Kidney (tissue), 14 donors: ENCODE results near the gene CXCL10. TPM values are rescaled to one million over a fixed set of nuclear protein-coding genes. Genes with fewer than 3 reads are reported as not detected.

Experiments
- DNase-seq, 5 donors: peaks; one replicate each; pipeline ENCODE4 v3.0.0-alpha.2; 2013 to 2020
- FAIRE-seq: peaks from 2 replicates; lab custom pipeline; 2012; peaks lifted over from hg19 to GRCh38; lab: Jason Lieb, UNC
- H3K27ac ChIP-seq, 2 donors: one replicate each; pipeline ENCODE4 v1.7.0; 2013; ENCODE audit warnings: low read depth in 2 of 2, low read length in 2 of 2, inconsistent platforms in 1 of 2
- H3K27me3 ChIP-seq: one replicate; pipeline ENCODE4 v1.7.1; 2013; ENCODE audit warnings: low read length, inconsistent platforms; ENCODE audit not compliant: control insufficient read depth, insufficient read depth
- H3K36me3 ChIP-seq, 3 donors: one replicate each; pipeline versions ENCODE4 v1.7.0 to v1.7.1; 2013; ENCODE audit warnings: low read length in 3 of 3, control low read depth in 1 of 3, inconsistent platforms in 1 of 3; ENCODE audit not compliant: insufficient read depth in 3 of 3, control insufficient read depth in 2 of 3
- H3K4me1 ChIP-seq, 3 donors: one replicate each; pipeline versions ENCODE4 v1.7.0 to v1.7.1; 2013; ENCODE audit warnings: low read length in 3 of 3, inconsistent platforms in 1 of 3, low read depth in 1 of 3; ENCODE audit not compliant: control insufficient read depth in 2 of 3, insufficient read depth in 2 of 3
- H3K4me3 ChIP-seq, 3 donors: one replicate each; pipeline versions ENCODE4 v1.7.0 to v1.8.1; 2013; ENCODE audit warnings: low read length in 3 of 3, control low read depth in 1 of 3, inconsistent platforms in 1 of 3
- H3K9ac ChIP-seq, 3 donors: one replicate each; pipeline versions ENCODE4 v1.7.0 to v1.7.1; 2013; ENCODE audit warnings: low read length in 3 of 3, control low read depth in 1 of 3, inconsistent platforms in 1 of 3
- H3K9me3 ChIP-seq, 3 donors: one replicate each; pipeline versions ENCODE4 v1.7.0 to v1.7.1; 2013; ENCODE audit warnings: low read length in 3 of 3, control low read depth in 1 of 3, inconsistent platforms in 1 of 3; ENCODE audit not compliant: control insufficient read depth in 2 of 3, insufficient read depth in 1 of 3
- CTCF ChIP-seq: IDR thresholded peaks from 3 replicates; pipeline ENCODE4 v1.5.1; 2012; ENCODE audit warnings: mild to moderate bottlenecking, moderate library complexity, borderline replicate concordance; ENCODE audit not compliant: insufficient read depth; ENCODE audit errors: extremely low read depth
- intact Hi-C: fragments of 100-400 bp; cut with DNase I; formaldehyde crosslinking; loops from one replicate; pipeline ENCODE4 v1.11.1; 2022
- polyA plus RNA-seq: library from polyadenylated mRNA; stranded (reverse); fragments of 350-450 nt; fragmentation: Illumina TruSeq; extraction: RNeasy Lipid Tissue Mini Kit (QIAGEN cat#74804); gene quantifications from one replicate; pipeline ENCODE4 v1.2.3, GENCODE V29; 2014; ENCODE audit warnings: low read depth, low replicate concordance; ENCODE audit not compliant: insufficient read depth
- total RNA-seq: library from RNA; stranded (reverse); fragmentation: NEBNext Ultra II Directional; extraction: Animal tissue kit (Norgen Biotek cat#: 25700); gene quantifications from one replicate; pipeline ENCODE4 v1.2.1, GENCODE V29; 2021
- donor health status: control.
- donor health status: control.
- donor health status: control.
- donor health status: control.
- donor health status: control.
- donor health status: DM: yes; HTN: yes; CAD: no.
- donor health status: Normal renal cell carcinoma (clear cell type).

CXCL10 gene
- total and polyA plus RNA-seq, 2 donors from 2014 or later = 1.3 to 1.4 TPM

GRCh38 chr4:75995727-75996126 is 27.6 kb downstream of the CXCL10 start:
- H3K9me3 ChIP-seq = no peaks in the 10 kb centered on the region
- peak; percentile 71 for TF ChIP-seq CTCF
- no peaks in the 10 kb centered on the region for H3K27me3 ChIP-seq
- FAIRE-seq (peak; percentile 46), DNase-seq (peak in 2 of 5 donors; percentile 67 to 73)
- no peak overlapping the region for H3K9ac ChIP-seq
- intact Hi-C loops = loop anchor here (5.0 kb wide), 1 partner anchor 72 kb away; no protein-coding TSS in a partner anchor
- H3K27ac ChIP-seq = no peak overlapping the region
- peaks cover 0 to 6% (median 3%) of the 10 kb centered on the region in 3 donors for H3K4me1 ChIP-seq
- H3K36me3 ChIP-seq = no peaks in the 10 kb centered on the region
- no peak overlapping the region for H3K4me3 ChIP-seq

GRCh38 chr4:75992462-75992861 is 30.8 kb downstream of the CXCL10 start:
- Histone ChIP-seq H3K4me1 (peaks cover 0 to 6% (median 0%) of the 10 kb centered on the region in 3 donors), H3K4me3 (no peak overlapping the region), H3K27ac (no peak overlapping the region), H3K9ac (no peak overlapping the region), H3K9me3 (no peaks in the 10 kb centered on the region), H3K27me3 (no peaks in the 10 kb centered on the region), H3K36me3 (no peaks in the 10 kb centered on the region)
- intact Hi-C loops = no loop called here
- DNase-seq = no peak
- FAIRE-seq = no peak
- TF ChIP-seq CTCF = no peak

GRCh38 chr4:75989846-75990528 is 33.3 kb downstream of the CXCL10 start:
- DNase-seq (peak in 2 of 5 donors; percentile 14 to 25), FAIRE-seq (no peak)
- no peak for TF ChIP-seq CTCF
- no peaks in the 10 kb centered on the region for H3K36me3 ChIP-seq
- no peaks in the 10 kb centered on the region for H3K27me3 ChIP-seq
- peaks cover 0 to 6% (median 0%) of the 10 kb centered on the region in 3 donors for H3K4me1 ChIP-seq
- no peaks in the 10 kb centered on the region for H3K9me3 ChIP-seq
- H3K27ac ChIP-seq = no peak overlapping the region
- peak overlapping the region; percentile 89 to 94 (median 89) for H3K4me3 ChIP-seq
- intact Hi-C loops = no loop called here
- H3K9ac ChIP-seq = peak overlapping the region; percentile 82 to 85 (median 83)

- no peaks in the 10 kb centered on the region for H3K9me3 ChIP-seq
- TF ChIP-seq CTCF = no peak
- DNase-seq (no peak), FAIRE-seq (no peak)
- intact Hi-C loops = no loop called here
- no peak overlapping the region for H3K9ac ChIP-seq
- H3K27me3 ChIP-seq = no peaks in the 10 kb centered on the region
- H3K4me1 ChIP-seq = peaks cover 0 to 6% (median 0%) of the 10 kb centered on the region in 3 donors
- peaks cover 0 to 5% (median 0%) of the 10 kb centered on the region in 3 donors for H3K36me3 ChIP-seq
- no peak overlapping the region for H3K27ac ChIP-seq
- H3K4me3 ChIP-seq = no peak overlapping the region
Measured at GRCh38 chr4:75985116-75985515, 38.2 kb downstream of the CXCL10 start.
